Osteocyte (in vitro differentiated cells): Measurements from ENCODE around the gene COX4I1. TPM values are rescaled to one million over a fixed set of nuclear protein-coding genes. Genes with fewer than 3 reads are reported as not detected.

Experiments
- DNase-seq: peaks from one replicate; pipeline ENCODE4 v3.0.0; 2021; ENCODE audit warnings: mixed read lengths; ENCODE audit not compliant: unreplicated experiment; ENCODE audit errors: extremely low spot score
- H3K27ac Mint-ChIP-seq: one replicate; pipeline ENCODE4 v1.8.0; 2021; ENCODE audit warnings: mild to moderate bottlenecking, mixed read lengths; ENCODE audit not compliant: unreplicated experiment
- H3K27me3 Mint-ChIP-seq: one replicate; pipeline ENCODE4 v1.8.0; 2021; ENCODE audit warnings: mixed read lengths; ENCODE audit not compliant: unreplicated experiment
- H3K36me3 Mint-ChIP-seq: one replicate; pipeline ENCODE4 v1.8.0; 2021; ENCODE audit warnings: mixed read lengths; ENCODE audit not compliant: unreplicated experiment
- H3K4me1 Mint-ChIP-seq: one replicate; pipeline ENCODE4 v1.8.0; 2021; ENCODE audit warnings: mixed read lengths; ENCODE audit not compliant: unreplicated experiment
- H3K4me3 Mint-ChIP-seq: one replicate; pipeline ENCODE4 v1.8.0; 2021; ENCODE audit warnings: mild to moderate bottlenecking, moderate library complexity, mixed read lengths; ENCODE audit not compliant: unreplicated experiment
- H3K9me3 Mint-ChIP-seq: one replicate; pipeline ENCODE4 v1.8.0; 2021; ENCODE audit warnings: mixed read lengths; ENCODE audit not compliant: unreplicated experiment
- total RNA-seq: library from RNA; stranded (reverse); gene quantifications from 2 replicates; pipeline ENCODE4 v1.2.1, GENCODE V29; 2021
- TF ChIP-seq, protein P1 (sequence below): fragments of 200-600 bp; sonication (generic); IDR thresholded peaks from 2 replicates; pipeline ENCODE4 v1.5.0; 2021; ENCODE audit warnings: antibody characterized with exemption, mild to moderate bottlenecking, moderate library complexity

The COX4I1 gene
- total RNA-seq, 1 donor from 2014 or later, result 456 TPM

GRCh38 chr16:85851034-85851785, 51.7 kb downstream of the COX4I1 start:
- no peaks in the 10 kb centered on the region for H3K36me3 Mint-ChIP-seq
- DNase-seq, result no peak
- H3K27ac Mint-ChIP-seq, result no peak overlapping the region
- peaks cover 4% of the 10 kb centered on the region for H3K9me3 Mint-ChIP-seq
- no peaks in the 10 kb centered on the region for H3K4me1 Mint-ChIP-seq
- no peak overlapping the region for H3K4me3 Mint-ChIP-seq
- TF ChIP-seq, protein P1, sequence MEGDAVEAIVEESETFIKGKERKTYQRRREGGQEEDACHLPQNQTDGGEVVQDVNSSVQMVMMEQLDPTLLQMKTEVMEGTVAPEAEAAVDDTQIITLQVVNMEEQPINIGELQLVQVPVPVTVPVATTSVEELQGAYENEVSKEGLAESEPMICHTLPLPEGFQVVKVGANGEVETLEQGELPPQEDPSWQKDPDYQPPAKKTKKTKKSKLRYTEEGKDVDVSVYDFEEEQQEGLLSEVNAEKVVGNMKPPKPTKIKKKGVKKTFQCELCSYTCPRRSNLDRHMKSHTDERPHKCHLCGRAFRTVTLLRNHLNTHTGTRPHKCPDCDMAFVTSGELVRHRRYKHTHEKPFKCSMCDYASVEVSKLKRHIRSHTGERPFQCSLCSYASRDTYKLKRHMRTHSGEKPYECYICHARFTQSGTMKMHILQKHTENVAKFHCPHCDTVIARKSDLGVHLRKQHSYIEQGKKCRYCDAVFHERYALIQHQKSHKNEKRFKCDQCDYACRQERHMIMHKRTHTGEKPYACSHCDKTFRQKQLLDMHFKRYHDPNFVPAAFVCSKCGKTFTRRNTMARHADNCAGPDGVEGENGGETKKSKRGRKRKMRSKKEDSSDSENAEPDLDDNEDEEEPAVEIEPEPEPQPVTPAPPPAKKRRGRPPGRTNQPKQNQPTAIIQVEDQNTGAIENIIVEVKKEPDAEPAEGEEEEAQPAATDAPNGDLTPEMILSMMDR, result no peak
- H3K27me3 Mint-ChIP-seq, result peaks cover 26% of the 10 kb centered on the region

DNA sequence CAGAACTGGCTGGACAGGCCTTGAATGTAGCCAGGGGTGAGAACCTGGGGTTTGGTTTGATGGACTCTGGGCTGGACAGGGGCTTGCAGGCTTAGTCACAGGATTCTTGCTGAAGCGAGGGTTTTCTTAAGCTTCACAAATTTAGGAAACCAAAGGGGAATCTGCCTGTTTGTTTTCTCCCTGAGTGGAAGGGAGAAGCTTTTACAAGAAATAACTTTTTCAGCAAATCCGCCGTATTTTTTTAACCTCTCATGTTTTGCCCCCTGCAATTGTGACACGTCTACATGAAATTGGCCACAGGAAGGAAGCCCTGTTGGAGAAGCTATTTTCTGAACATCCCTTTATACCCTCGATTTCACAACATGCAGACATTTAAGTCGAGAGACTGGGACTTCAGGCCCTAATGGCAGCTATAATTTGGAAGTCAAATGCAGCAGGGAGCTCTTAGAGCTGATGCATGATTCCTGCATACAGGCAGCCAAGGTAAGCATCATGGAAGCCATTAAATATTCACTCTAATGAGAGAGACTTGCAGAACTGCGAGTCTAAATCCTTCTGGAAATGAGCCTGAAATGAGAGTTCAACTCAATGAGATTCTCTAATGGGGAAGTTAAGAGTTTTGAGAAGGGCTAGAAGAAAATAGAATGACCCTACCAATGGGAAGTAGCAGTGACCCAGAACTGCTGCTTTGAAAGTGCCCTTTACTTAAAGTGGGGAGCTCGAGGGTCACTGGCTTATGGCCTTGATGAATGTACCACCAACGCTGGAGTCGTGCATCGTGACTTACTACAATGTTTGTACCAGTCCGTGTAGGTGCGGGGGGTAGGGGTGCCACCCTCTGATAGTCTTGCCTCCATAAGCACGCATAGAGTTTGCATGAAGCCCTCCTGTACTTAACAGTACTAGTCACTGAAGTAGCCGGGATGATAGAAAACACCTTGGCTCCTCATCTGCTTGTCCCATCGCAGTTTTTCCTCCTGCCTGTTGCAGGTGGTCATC, 54.4 kb downstream of the COX4I1 start:
- DNase-seq, result no peak
- peaks cover 4% of the 10 kb centered on the region for H3K9me3 Mint-ChIP-seq
- H3K4me3 Mint-ChIP-seq, result no peak overlapping the region
- no peak overlapping the region for H3K27ac Mint-ChIP-seq
- no peaks in the 10 kb centered on the region for H3K36me3 Mint-ChIP-seq
- H3K4me1 Mint-ChIP-seq, result no peaks in the 10 kb centered on the region
- peaks cover 17% of the 10 kb centered on the region for H3K27me3 Mint-ChIP-seq
- TF ChIP-seq, protein P1, result no peak

DNA sequence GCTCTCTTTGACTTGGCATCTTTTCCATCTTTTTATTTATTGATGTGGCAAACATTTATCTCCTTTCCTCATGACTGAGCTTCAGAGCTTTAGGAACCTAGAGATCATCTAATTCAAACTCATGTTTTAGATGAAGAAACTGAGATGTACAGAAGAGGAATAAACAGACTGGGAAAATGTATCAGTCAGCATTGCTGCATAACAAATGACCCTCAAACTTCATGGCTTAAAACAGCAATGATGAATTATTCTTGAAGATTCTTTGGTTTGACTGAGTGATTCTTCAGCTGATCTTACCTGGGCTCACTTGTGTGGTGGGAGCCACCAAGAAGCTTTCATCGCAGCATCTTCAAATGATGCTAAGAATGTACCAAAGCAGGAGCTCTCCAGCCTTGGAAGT, 55.4 kb downstream of the COX4I1 start:
- H3K36me3 Mint-ChIP-seq, result no peaks in the 10 kb centered on the region
- H3K27me3 Mint-ChIP-seq, result peaks cover 15% of the 10 kb centered on the region
- DNase-seq, result no peak
- no peaks in the 10 kb centered on the region for H3K4me1 Mint-ChIP-seq
- H3K4me3 Mint-ChIP-seq, result no peak overlapping the region
- TF ChIP-seq, protein P1, result no peak
- H3K9me3 Mint-ChIP-seq, result peaks cover 4% of the 10 kb centered on the region
- no peak overlapping the region for H3K27ac Mint-ChIP-seq

DNA sequence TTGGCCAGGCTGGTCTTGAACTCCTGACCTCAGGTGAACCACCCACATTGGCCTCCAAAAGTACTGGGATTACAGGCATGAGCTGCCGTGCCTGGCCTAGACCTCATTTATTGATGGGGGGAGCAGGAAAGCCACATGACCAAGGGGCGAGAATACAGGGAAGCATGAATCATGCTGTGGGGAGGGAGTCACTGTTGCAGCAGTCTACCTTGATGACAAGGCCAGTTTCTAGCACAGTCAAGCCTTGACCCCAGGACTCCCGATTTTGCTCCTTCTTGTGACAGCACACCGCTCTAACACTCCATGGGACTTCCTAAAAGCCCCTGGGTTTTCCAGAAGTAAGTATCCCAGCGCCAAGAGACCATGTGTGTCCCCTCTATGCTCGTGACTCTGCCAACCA, 56.6 kb downstream of the COX4I1 start:
- TF ChIP-seq, protein P1, result no peak
- Mint-ChIP-seq H3K4me3 (no peak overlapping the region), H3K36me3 (no peaks in the 10 kb centered on the region), H3K4me1 (no peaks in the 10 kb centered on the region), H3K27me3 (peaks cover 12% of the 10 kb centered on the region), H3K9me3 (peaks cover 4% of the 10 kb centered on the region), H3K27ac (no peak overlapping the region)
- DNase-seq, result no peak

DNA sequence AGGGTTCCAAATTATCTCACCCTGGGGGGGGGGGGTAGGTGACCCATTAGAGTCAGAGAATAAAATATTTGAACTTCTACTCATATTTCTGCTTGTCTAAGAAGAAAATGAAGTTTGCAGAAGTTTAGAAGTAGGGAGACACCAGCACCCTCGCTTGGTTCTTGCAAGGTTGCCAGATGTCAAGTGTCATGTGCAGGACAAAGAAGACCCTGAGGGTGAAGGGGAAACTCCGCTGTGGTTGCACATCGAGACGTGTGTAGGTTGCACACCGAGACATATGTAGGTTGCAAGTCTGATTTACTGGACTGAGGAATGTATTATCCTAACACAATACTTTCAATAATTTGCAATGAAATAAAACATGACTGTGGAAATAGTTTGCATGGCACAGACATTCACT, 57.1 kb downstream of the COX4I1 start:
- Mint-ChIP-seq H3K4me1 (no peaks in the 10 kb centered on the region), H3K27ac (no peak overlapping the region), H3K36me3 (no peaks in the 10 kb centered on the region), H3K4me3 (no peak overlapping the region), H3K9me3 (peaks cover 4% of the 10 kb centered on the region), H3K27me3 (peaks cover 7% of the 10 kb centered on the region)
- DNase-seq, result no peak
- TF ChIP-seq, protein P1, result no peak
